RPMI8226 (cell line): Measurements from ENCODE around the gene ZNRF3.
"Not testable (repeated sequence)": the region's sequence is repeated elsewhere in the genome, so short reads cannot be mapped to it uniquely, and the experiment has no call there.

Experiments
- DNase-seq: peaks from one replicate; pipeline ENCODE4 v3.0.0-alpha.2; 2015

Gene ZNRF3

GRCh38 chr22:28989484-28989883 lies 106.1 kb downstream of the ZNRF3 start:
- no peak for DNase-seq

- DNase-seq = no peak
Measured at GRCh38 chr22:28989912-28990311, 106.5 kb downstream of the ZNRF3 start.

DNA sequence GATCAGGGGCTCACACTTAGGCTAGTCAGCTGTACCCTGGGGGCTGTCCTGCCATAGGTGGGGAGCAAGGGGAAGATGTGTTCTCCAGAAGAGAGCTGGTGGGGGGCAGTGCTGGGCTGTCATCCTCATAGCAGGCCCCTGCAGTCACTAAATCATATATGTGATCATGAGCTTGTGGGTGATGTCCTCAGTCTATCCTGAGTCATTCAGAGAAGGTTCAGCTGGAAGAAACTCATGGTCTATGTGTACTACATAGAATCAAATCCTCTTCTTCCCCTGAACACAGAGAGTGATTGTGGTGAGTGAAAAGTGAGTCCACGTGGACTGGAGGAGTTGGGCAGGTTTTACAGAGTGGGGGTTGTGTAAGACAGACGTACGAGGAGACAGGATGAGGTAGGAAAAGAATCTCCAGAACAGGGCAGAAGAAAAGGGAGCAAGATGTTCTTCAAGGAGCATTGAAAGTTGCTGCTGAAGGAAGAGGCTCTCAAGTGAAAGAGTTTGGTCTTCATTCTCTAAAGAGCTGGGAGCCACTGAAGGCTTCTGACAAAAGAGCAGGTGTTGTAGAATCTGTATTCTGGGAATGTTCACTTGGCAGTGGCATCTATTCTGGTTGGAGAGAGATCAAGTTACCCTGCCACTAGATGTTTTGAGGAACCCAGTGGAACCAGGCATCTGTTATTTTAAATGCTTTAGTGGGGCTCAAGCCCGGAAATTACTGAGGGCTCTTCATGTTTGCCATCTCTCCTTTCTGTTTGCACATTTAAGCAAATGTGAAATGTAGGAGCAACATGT lies 109.4 kb downstream of the ZNRF3 start:
- no peak for DNase-seq

GRCh38 chr22:28994522-28994921 lies 111.2 kb downstream of the ZNRF3 start:
- DNase-seq = no peak

DNA sequence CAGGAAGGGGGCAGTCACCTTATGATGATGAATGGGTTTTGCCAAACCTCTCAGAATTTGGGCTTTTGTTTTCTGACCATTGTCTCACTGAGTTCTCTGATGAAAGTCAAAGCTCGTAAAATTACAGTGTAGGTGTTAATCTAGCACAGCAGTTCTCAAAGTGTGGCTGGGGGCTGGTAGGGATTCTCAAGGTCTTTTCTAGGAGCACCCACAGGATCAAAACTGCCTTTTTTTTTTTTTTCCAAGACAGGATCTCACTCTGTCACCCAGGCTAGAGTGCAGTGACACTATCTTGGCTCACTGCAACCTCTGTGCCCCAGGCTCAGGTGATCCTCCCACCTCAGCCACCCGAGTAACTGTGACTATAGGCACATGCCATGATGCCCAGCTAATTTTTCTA lies 112.2 kb downstream of the ZNRF3 start:
- no peak for DNase-seq

- no peak for DNase-seq
Measured at GRCh38 chr22:28997342-28997741, 114.0 kb downstream of the ZNRF3 start.

GRCh38 chr22:28998681-28999080 lies 115.3 kb downstream of the ZNRF3 start:
- DNase-seq = no peak

GRCh38 chr22:28999510-28999909 lies 116.1 kb downstream of the ZNRF3 start:
- no peak for DNase-seq

DNA sequence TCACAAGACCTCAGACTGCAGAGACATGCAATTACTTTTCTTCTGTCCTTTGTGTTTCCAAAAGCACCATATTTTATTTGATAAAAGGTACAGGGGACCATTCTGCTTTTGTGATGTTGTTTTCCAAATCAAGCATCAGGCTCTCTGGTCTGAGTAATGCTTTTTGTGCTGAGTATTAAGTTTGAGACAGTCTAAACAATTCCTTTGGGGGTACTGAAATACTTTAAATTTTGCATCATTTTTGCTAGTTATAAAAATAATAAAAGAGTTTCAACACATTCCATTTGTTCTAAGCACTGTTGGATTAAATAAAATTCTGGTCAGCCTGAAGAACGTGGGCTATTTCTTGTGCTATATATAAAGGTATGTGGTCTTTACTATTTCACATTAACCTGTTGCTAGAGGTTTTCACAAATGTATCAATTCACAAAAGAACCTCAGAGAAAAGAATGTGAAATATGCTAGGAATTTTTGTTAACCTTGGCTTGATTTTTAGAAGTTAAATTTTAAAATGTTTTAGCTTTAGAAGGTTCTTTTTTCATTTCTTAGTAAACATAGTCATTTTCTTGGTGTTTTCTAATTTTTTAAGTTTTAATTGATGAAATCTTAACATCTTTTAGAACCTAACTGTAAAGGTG lies 116.7 kb downstream of the ZNRF3 start:
- no peak for DNase-seq

GRCh38 chr22:29000641-29001040 lies 117.3 kb downstream of the ZNRF3 start:
- no peak for DNase-seq

DNA sequence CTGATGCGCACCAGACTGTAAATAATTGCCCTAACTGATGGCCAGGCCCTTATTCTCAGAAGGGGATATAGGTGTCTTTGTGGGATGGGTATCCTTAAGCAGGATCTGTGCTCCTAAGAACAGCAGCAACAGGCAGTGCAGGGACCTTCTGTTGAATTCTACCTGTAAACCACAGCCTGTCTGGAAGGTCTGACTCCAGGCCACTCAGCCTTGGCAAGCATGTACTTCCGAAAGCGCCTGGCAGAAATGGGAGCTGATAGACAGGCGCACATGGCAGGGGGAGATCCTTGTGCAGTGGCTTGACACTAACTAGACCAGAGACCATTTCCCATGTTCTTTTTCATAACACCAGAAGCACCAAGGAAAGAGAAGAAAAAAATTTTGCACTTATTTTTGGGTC lies 119.2 kb downstream of the ZNRF3 start:
- no peak for DNase-seq

DNA sequence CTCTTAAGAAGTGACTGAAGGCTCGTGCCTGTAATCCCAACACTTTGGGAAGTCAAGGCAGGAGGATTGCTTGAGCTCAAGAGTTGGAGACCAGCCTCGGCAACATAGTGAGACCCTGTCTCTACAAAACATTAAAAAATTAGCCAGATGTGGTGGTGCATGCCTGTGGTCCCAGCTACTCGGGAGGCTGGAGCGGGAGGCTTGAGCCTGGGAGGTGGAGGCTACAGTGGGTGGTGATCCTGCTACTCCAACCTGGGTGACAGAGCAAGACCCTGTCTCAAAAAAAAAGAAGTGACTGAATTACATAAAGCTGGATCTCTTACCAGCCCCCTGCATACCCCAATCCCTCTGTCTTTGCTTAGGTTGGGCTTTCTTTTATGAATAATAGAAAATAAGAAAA lies 120.2 kb downstream of the ZNRF3 start:
- no peak for DNase-seq

GRCh38 chr22:29003975-29004646 lies 120.7 kb downstream of the ZNRF3 start:
- DNase-seq = no peak

DNA sequence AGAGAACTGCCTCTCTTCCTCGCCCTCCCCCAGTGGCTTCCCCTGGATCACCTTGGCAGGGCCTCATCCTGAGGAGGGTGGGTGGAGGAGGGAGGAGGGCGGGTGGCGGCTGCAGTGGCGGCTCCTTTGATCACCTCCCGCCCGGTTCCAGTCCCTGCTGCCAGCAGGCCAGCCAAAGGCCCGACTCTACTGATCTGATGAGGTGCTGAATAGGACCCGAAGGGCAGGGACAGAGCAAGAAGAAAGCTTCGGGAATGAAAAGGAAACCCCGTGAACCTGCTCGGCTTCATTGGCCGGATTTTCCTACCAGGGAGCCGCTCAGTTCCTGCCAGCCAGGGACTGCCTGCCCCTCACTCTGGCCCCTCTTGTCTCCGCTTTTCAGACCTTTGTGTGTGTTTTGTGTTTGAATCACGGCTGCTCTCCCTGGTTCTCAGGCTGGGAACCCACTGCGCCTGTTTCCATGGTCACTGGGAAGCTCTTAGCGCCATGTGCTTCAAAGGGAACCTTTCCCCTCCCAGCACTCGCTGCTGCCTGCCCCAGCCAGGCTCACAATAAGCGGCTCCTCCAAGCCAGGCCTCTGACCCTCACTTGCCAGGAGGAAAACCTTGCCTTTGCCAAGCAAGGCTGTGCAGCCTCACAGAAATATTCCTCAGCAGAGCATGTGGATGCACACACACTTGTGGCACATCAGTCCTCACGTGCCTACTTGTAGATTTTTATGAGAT lies 121.4 kb downstream of the ZNRF3 start:
- no peak for DNase-seq

- not testable (repeated sequence) for DNase-seq
Measured at GRCh38 chr22:29005754-29006153, 122.4 kb downstream of the ZNRF3 start.

GRCh38 chr22:29006346-29006745 lies 123.0 kb downstream of the ZNRF3 start:
- DNase-seq = no peak

DNA sequence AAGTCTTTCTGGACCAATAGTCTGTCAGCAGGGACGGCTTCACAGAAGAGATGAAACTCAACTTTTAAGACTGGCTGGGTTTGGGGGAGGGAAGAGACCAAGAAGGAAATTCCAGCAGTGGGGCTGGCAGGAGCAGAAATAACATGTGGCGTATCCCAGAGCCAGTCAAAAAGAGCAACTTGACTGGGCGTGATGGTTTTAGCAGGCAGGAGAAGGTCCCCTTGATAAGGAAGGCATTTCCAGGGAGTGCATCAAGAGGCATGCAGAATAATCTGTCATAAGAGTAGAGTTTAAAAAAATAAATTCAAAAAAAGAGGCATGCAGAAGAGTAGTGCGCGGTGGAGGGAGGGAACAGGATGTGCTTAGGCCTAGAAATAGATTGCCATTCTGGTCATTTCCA lies 125.8 kb downstream of the ZNRF3 start:
- DNase-seq = no peak

DNA sequence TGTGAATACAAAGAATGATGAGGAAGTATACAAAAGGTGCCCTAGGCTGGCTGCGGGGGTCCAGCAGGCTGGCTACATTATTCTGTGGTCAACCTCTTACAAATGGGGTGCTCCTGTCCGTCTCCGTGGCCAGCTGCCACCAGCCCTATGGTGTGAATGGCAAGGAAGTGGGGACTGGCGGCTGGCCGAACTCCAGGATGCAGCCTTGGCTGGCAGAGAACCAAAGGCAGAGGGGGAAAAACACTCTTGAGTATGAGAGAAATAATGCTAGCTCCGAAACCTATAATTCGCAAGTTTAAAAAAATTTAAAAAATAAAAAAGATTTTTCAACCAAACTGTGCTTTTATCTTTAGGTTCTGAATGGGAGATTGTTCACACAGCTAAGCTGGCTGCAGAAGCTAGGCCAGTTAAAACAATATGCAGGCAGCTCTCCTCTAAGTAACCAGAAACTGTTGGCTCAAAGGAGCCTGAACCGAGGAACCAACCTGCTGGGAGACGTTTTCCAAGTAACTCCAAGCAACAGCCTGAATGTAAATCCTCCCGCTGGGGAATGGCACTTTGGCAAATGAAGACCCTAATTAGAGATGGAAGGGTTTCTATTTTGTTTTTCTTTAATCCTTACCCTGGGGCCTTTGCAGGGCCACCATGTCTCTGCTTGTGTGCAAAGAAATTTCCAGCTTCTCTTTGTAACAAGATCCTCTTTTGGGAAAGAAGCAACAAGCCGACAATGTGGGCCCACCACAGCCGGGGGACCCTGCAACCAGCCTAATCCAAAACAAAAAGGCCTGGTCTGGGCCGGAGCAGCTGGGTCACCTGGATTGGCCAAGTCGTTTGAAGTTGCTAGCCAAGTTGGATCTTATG lies 128.1 kb downstream of the ZNRF3 start:
- no peak for DNase-seq

- no peak for DNase-seq
Measured at GRCh38 chr22:29012101-29012433, 128.7 kb downstream of the ZNRF3 start.

DNA sequence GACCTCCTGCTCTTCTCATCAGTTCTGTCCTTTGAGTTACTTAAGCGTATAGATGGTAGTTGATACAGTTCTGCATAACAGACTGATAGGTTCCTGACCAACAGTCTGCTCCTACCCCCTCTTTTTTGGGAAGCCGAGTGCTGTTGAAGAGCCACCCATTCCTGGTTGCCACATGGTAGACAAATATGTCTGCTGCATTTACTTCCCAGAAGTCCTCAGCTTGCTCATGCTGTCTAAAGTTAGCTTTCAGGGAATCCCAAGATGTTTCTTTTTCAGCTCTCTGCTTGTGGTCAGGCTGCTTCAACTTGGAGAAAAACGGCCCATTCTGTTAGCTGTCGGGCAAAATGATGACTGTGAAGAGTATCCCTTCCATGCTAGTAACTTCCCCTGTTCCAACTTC lies 129.6 kb downstream of the ZNRF3 start:
- DNase-seq = no peak

DNA sequence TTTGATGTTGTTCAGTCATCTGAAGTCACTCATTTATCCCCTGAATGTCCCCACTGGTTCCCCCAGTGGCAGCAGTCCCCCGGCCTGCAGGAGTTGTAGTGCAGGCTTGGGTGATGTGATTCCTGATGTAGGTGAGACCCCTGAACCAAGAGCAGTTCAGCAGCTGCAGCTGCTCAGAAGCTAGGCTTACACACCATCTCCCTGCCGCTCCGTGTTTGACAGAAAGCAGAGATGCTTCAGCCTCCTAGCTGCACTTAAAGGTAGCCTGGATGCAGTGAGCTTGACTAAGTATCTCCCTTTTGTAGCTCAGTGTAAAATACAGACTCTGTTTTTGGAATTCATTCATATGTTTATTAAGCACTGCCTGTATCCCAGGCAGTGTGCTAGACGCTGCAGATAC lies 130.9 kb downstream of the ZNRF3 start:
- DNase-seq = no peak

DNA sequence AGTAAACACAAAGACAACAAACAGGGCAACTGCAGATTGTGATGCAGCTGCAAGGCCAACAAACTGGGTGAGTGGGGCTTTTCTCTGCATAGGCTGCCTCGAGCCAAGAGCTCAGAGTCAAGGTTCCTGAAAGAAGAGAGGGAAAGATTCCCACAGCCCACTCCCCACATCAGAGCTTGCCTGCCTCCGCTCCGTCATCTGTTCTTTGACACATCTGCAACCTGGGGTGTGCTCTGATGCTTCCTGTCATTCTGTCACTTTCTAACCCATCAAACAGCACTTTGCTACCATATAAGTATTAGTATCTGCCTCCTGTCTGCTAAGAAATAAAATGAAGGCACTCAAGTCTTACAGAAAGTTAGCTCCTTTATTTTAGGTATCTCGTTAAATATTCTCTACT lies 131.4 kb downstream of the ZNRF3 start:
- no peak for DNase-seq
